ENCODE data around the gene S100B. TPM values are rescaled to one million over a fixed set of nuclear protein-coding genes. Genes with fewer than 3 reads are reported as not detected.

S100B gene
- total RNA-seq, 1 donor from 2014 or later: 0.54 TPM

GRCh38 chr21:46610018-46610701 lies 5.3 kb upstream of the S100B start:
- no peak overlapping the region for H3K4me3 Mint-ChIP-seq (ENCODE audit: unreplicated experiment)

DNA sequence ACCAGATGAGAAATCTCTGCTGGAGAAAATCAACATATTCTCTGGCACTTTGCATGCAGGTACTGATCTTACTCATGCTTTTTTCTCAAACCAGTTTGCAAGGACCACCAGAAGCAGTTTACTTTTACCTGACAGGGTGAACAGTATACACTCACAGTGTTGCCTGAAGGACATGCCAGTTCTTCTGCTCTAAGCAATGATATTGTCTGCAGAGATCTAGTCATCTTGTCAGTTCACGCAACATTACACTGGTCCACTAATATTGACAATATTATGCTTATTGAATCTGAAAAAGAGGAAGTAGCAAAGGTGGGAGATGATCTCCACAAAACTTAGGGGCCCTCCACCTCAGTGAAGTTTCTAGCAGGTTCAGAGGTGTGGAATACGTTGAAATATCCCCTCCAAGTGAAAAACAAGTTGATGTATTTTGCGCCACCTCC lies 3.8 kb upstream of the S100B start:
- TF ChIP-seq, protein P1, sequence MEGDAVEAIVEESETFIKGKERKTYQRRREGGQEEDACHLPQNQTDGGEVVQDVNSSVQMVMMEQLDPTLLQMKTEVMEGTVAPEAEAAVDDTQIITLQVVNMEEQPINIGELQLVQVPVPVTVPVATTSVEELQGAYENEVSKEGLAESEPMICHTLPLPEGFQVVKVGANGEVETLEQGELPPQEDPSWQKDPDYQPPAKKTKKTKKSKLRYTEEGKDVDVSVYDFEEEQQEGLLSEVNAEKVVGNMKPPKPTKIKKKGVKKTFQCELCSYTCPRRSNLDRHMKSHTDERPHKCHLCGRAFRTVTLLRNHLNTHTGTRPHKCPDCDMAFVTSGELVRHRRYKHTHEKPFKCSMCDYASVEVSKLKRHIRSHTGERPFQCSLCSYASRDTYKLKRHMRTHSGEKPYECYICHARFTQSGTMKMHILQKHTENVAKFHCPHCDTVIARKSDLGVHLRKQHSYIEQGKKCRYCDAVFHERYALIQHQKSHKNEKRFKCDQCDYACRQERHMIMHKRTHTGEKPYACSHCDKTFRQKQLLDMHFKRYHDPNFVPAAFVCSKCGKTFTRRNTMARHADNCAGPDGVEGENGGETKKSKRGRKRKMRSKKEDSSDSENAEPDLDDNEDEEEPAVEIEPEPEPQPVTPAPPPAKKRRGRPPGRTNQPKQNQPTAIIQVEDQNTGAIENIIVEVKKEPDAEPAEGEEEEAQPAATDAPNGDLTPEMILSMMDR (IDR thresholded peaks at IDR 0.05; ENCODE audit: unreplicated experiment): no peak
- Mint-ChIP-seq H3K4me1 (ENCODE audit: unreplicated experiment) (no peaks in the 10 kb centered on the region), H3K4me3 (ENCODE audit: unreplicated experiment) (no peak overlapping the region), H3K27ac (ENCODE audit: unreplicated experiment) (no peak overlapping the region), H3K36me3 (ENCODE audit: low read depth, unreplicated experiment) (no peaks in the 10 kb centered on the region), H3K9me3 (ENCODE audit: unreplicated experiment) (no peaks in the 10 kb centered on the region), H3K27me3 (ENCODE audit: unreplicated experiment) (no peaks in the 10 kb centered on the region)
- DNase-seq (ENCODE audit: low spot score): no peak

More at GRCh38 chr21:46610018-46610701, 5.3 kb upstream of the S100B start:
- no peaks in the 10 kb centered on the region for H3K9me3 Mint-ChIP-seq (ENCODE audit: unreplicated experiment)
- TF ChIP-seq, protein P1 (IDR thresholded peaks at IDR 0.05; ENCODE audit: unreplicated experiment): no peak
- no peaks in the 10 kb centered on the region for H3K36me3 Mint-ChIP-seq (ENCODE audit: low read depth, unreplicated experiment)
- H3K27me3 Mint-ChIP-seq (ENCODE audit: unreplicated experiment): no peaks in the 10 kb centered on the region
- H3K4me1 Mint-ChIP-seq (ENCODE audit: unreplicated experiment): no peaks in the 10 kb centered on the region
- H3K27ac Mint-ChIP-seq (ENCODE audit: unreplicated experiment): no peak overlapping the region
- no peak for DNase-seq (ENCODE audit: low spot score)

GRCh38 chr21:46607636-46608035 lies 2.8 kb upstream of the S100B start:
- H3K4me3 Mint-ChIP-seq (ENCODE audit: unreplicated experiment): no peak overlapping the region
- no peak for DNase-seq (ENCODE audit: low spot score)
- H3K9me3 Mint-ChIP-seq (ENCODE audit: unreplicated experiment): no peaks in the 10 kb centered on the region
- no peaks in the 10 kb centered on the region for H3K36me3 Mint-ChIP-seq (ENCODE audit: low read depth, unreplicated experiment)
- no peak overlapping the region for H3K27ac Mint-ChIP-seq (ENCODE audit: unreplicated experiment)
- H3K4me1 Mint-ChIP-seq (ENCODE audit: unreplicated experiment): no peaks in the 10 kb centered on the region
- TF ChIP-seq, protein P1 (IDR thresholded peaks at IDR 0.05; ENCODE audit: unreplicated experiment): no peak
- H3K27me3 Mint-ChIP-seq (ENCODE audit: unreplicated experiment): no peaks in the 10 kb centered on the region

DNA sequence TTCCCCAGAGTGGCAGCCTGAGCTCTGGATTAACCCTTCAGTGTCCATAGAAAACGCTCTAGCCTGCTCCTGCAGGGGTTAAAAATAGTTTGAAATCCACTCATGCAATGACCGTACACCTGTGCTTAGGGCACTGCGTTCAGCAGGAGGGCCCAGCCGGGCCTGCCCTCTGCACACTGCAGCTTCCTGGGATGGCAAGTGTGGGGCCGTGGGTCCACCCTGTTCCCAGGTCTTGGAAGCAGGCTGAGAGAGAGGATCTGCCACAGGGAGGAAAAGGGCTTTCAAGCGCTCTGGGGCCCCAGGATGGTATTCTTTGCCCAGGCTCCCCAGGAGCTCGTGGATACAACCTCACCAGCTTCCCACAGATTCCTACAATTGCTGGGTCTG lies 1.5 kb upstream of the S100B start:
- Mint-ChIP-seq H3K4me1 (ENCODE audit: unreplicated experiment) (no peaks in the 10 kb centered on the region), H3K9me3 (ENCODE audit: unreplicated experiment) (no peaks in the 10 kb centered on the region), H3K36me3 (ENCODE audit: low read depth, unreplicated experiment) (no peaks in the 10 kb centered on the region), H3K4me3 (ENCODE audit: unreplicated experiment) (no peak overlapping the region), H3K27me3 (ENCODE audit: unreplicated experiment) (no peaks in the 10 kb centered on the region), H3K27ac (ENCODE audit: unreplicated experiment) (no peak overlapping the region)
- DNase-seq (ENCODE audit: low spot score): no peak
- TF ChIP-seq, protein P1 (IDR thresholded peaks at IDR 0.05; ENCODE audit: unreplicated experiment): no peak

- Mint-ChIP-seq H3K9me3 (ENCODE audit: unreplicated experiment) (no peaks in the 10 kb centered on the region), H3K27me3 (ENCODE audit: unreplicated experiment) (no peaks in the 10 kb centered on the region), H3K4me3 (ENCODE audit: unreplicated experiment) (no peak overlapping the region), H3K4me1 (ENCODE audit: unreplicated experiment) (no peaks in the 10 kb centered on the region), H3K36me3 (ENCODE audit: low read depth, unreplicated experiment) (no peaks in the 10 kb centered on the region), H3K27ac (ENCODE audit: unreplicated experiment) (no peak overlapping the region)
- DNase-seq (ENCODE audit: low spot score): no peak
- TF ChIP-seq, protein P1 (IDR thresholded peaks at IDR 0.05; ENCODE audit: unreplicated experiment): no peak
Observed at GRCh38 chr21:46605767-46606426, 1.0 kb upstream of the S100B start.

All from endothelial cell (in vitro differentiated cells).